ENCODE results near the gene C1orf167. TPM values are rescaled to one million over a fixed set of nuclear protein-coding genes. Genes with fewer than 3 reads are reported as not detected.

The C1orf167 gene
- total RNA-seq, 2 donors from 2014 or later = 0.13 TPM; not detected in 1

GRCh38 chr1:11753555-11754208 is 8.3 kb upstream of the C1orf167 start:
- Mint-ChIP-seq H3K4me3 (no peak overlapping the region), H3K27me3 (peaks cover 13% of the 10 kb centered on the region), H3K4me1 (peaks cover 14% of the 10 kb centered on the region), H3K36me3 (ENCODE audit: low read depth) (no peaks in the 10 kb centered on the region), H3K27ac (no peak overlapping the region)
- ATAC-seq (no peak), DNase-seq (no peak)
- no peaks in the 10 kb centered on the region for H3K9me3 ChIP-seq (ENCODE audit: control insufficient read depth, low read length, poor library complexity, severe bottlenecking)

DNA sequence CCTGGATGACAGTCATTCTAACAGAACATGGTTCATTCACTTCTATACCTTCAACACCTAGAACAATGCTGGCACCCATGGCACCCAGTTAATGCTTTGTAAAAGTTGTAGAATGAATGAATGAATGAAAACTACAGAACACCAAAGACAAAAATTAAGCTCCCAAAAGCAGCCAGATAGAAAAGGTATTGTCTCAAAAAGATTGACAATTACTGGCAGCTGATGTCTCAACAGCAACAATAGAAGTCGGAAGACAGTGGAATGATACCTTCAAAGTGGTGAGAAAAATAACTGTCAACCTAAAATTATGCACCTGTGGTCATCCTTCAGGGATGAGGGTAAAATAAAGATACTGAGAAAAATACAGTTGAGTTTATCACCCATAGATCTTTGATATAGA is 4.9 kb upstream of the C1orf167 start:
- Mint-ChIP-seq H3K36me3 (ENCODE audit: low read depth) (peaks cover 2% of the 10 kb centered on the region), H3K27me3 (peaks cover 23% of the 10 kb centered on the region), H3K4me1 (peaks cover 12% of the 10 kb centered on the region), H3K4me3 (no peak overlapping the region), H3K27ac (no peak overlapping the region)
- no peak for DNase-seq
- H3K9me3 ChIP-seq (ENCODE audit: control insufficient read depth, low read length, poor library complexity, severe bottlenecking) = no peaks in the 10 kb centered on the region
- ATAC-seq = no peak

- DNase-seq (no peak), ATAC-seq (no peak)
- Mint-ChIP-seq H3K4me1 (peaks cover 12% of the 10 kb centered on the region), H3K27me3 (peaks cover 38% of the 10 kb centered on the region), H3K36me3 (ENCODE audit: low read depth) (peaks cover 5% of the 10 kb centered on the region), H3K4me3 (no peak overlapping the region), H3K27ac (no peak overlapping the region)
- no peaks in the 10 kb centered on the region for H3K9me3 ChIP-seq (ENCODE audit: control insufficient read depth, low read length, poor library complexity, severe bottlenecking)
Measured at GRCh38 chr1:11759791-11760190, 2.2 kb upstream of the C1orf167 start.

DNA sequence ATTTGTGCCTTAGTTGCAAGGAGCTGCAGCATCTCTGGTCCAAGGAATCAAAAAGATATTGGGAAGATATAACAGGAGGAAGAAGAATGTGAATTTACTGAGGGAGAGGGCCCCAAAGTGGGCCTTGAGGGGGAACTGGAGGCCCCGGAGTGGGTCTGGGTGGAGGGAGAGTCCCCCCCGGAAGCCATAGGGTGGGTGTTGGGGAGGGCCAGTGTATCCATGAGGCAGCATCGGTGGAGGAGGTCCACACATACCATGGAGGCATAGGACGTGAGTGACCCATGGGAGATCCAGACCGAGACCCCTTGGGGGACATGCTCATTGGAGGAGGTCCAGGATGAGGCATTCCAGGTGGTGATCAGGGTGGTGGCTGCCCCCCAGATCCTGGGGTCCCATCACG is 708 bp upstream of the C1orf167 start:
- Mint-ChIP-seq H3K4me3 (peak overlapping the region; percentile 51), H3K27ac (no peak overlapping the region), H3K36me3 (ENCODE audit: low read depth) (peaks cover 5% of the 10 kb centered on the region), H3K4me1 (peaks cover 12% of the 10 kb centered on the region), H3K27me3 (peaks cover 31% of the 10 kb centered on the region)
- no peak for DNase-seq
- no peak for ATAC-seq
- no peaks in the 10 kb centered on the region for H3K9me3 ChIP-seq (ENCODE audit: control insufficient read depth, low read length, poor library complexity, severe bottlenecking)

DNA sequence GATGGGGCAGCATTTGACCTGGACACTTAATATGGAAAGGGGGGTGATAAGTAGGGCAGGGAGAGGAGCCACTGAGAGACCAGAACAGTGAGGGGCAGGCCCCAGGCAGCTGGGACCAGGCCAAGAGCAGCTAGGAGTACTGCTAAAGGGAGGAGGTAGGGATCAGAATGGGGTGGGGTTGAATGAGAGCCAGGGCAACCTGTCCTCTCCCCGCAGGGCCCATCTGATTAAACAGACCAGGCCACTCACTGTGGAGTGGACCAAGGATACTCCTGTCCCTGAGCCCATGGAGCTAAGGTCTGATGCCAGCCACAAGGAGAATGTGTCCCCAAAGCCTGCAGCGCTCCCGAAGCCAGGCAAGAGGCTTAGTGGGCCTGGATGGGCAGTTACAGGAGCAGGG is 2.1 kb downstream of the C1orf167 start:
- peaks cover 28% of the 10 kb centered on the region for H3K27me3 Mint-ChIP-seq
- DNase-seq (no peak), ATAC-seq (no peak)
- H3K27ac Mint-ChIP-seq = peak overlapping the region; percentile 65
- no peak overlapping the region for H3K4me3 Mint-ChIP-seq
- peaks cover 5% of the 10 kb centered on the region for H3K36me3 Mint-ChIP-seq (ENCODE audit: low read depth)
- no peaks in the 10 kb centered on the region for H3K9me3 ChIP-seq (ENCODE audit: control insufficient read depth, low read length, poor library complexity, severe bottlenecking)
- H3K4me1 Mint-ChIP-seq = peaks cover 10% of the 10 kb centered on the region

DNA sequence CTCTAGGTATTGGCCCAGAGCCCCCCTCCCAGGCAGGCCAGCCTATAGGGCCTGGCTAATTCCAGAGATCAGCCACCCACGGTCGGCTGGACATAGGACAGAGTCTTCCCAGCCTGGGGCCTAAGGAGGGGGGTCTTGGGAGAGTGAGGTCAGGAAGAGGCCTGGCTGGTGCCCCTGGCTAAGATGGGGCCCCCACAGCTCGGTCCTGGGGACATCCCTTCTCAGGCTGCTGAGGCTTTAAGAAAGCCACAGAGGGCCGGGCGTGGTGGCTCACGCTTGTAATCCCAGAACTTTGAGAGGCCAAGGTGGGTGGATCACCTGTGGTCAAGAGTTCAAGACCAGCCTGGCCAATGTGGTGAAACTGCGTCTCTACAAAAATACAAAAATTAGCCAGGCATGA is 2.5 kb downstream of the C1orf167 start:
- no peaks in the 10 kb centered on the region for H3K9me3 ChIP-seq (ENCODE audit: control insufficient read depth, low read length, poor library complexity, severe bottlenecking)
- ATAC-seq = no peak
- Mint-ChIP-seq H3K36me3 (ENCODE audit: low read depth) (peaks cover 5% of the 10 kb centered on the region), H3K27me3 (peaks cover 28% of the 10 kb centered on the region), H3K4me1 (peaks cover 10% of the 10 kb centered on the region), H3K4me3 (no peak overlapping the region), H3K27ac (no peak overlapping the region)
- DNase-seq = no peak

GRCh38 chr1:11765661-11766428 is 3.9 kb downstream of the C1orf167 start:
- H3K9me3 ChIP-seq (ENCODE audit: control insufficient read depth, low read length, poor library complexity, severe bottlenecking) = no peaks in the 10 kb centered on the region
- Mint-ChIP-seq H3K27me3 (peaks cover 27% of the 10 kb centered on the region), H3K36me3 (ENCODE audit: low read depth) (peaks cover 5% of the 10 kb centered on the region), H3K4me3 (no peak overlapping the region), H3K27ac (no peak overlapping the region), H3K4me1 (peaks cover 10% of the 10 kb centered on the region)
- DNase-seq = no peak
- ATAC-seq = no peak

DNA sequence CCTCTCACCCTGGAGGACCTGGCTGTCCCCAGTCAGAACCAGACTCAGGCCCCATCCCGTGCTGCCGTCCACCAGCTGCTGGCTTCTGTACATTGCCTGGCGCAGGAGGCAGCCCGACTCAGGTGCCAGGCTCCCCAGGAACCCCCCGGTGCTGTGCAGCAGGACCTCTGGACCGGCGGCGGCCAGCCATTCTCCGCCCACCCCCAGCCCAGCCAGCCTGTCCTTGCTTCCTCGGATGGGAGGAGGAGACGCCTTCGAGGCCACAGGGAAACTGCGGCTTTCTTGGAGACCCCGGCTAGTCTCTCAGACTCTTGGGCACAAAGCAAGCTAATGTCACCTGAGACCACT is 4.4 kb downstream of the C1orf167 start:
- DNase-seq (no peak), ATAC-seq (no peak)
- Mint-ChIP-seq H3K27ac (no peak overlapping the region), H3K4me3 (no peak overlapping the region), H3K4me1 (peaks cover 8% of the 10 kb centered on the region), H3K27me3 (peaks cover 22% of the 10 kb centered on the region), H3K36me3 (ENCODE audit: low read depth) (peaks cover 3% of the 10 kb centered on the region)
- no peaks in the 10 kb centered on the region for H3K9me3 ChIP-seq (ENCODE audit: control insufficient read depth, low read length, poor library complexity, severe bottlenecking)

DNA sequence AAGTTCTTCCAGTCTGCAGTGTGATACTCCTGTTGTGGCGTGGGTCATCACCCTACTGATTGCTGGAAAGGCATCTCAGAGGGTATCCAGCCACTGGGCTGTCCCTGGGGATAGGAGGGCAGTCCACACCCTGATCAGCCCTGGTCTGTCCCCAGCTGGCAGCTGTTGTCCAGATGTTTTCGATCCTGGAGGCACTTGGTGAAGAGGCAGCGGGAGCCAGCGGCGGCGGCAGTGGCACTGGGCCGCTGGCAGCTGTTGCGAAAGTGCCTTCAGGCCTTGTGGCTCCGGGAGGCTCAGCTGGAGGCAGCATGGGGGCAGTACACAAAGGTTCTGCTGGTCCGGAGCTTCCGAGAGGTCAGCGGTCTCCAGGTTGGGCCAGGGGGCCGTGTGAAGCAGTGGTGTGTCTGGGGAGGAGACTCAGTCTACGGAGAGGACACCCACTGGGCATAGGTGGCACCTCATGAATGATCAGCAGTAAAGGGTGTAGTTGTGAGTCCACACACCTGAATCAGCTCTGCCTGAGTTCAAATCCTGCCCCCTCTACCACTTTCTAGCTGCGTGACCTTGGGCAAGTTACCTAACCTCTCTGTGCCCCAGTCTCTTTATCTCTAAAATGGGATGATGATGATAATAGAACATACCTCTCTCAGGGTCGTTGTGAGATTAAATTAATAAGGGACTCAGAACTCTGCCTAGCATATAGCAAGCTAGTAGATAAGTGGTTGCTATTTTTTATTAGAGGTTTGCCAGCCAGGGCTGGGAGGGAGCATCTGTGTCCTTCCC is 6.1 kb downstream of the C1orf167 start:
- no peaks in the 10 kb centered on the region for H3K36me3 Mint-ChIP-seq (ENCODE audit: low read depth)
- no peak overlapping the region for H3K4me3 Mint-ChIP-seq
- peaks cover 8% of the 10 kb centered on the region for H3K27me3 Mint-ChIP-seq
- no peaks in the 10 kb centered on the region for H3K4me1 Mint-ChIP-seq
- DNase-seq = no peak
- no peak overlapping the region for H3K27ac Mint-ChIP-seq
- no peaks in the 10 kb centered on the region for H3K9me3 ChIP-seq (ENCODE audit: control insufficient read depth, low read length, poor library complexity, severe bottlenecking)
- no peak for ATAC-seq

DNA sequence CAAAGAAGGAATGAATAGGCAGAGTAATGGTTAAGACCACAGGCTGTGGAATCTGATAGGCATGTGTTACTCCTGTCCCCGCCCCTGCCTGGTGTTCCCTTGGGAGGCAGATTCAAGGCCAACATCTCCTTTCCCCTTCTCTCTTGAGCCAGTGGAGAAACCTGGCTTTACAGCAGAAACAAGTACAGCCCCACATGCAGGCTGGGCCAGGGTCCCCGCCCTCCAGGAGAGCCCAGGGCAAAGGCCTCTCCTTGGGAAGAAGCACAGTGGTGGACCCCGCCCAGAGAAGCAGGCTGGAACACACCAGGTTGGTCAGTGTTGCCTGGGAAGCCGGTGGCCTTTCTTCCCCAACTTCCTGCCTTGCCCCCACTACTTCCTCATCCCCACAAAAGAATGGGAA is 6.8 kb downstream of the C1orf167 start:
- no peaks in the 10 kb centered on the region for H3K4me1 Mint-ChIP-seq
- H3K4me3 Mint-ChIP-seq = no peak overlapping the region

GRCh38 chr1:11769274-11769673 is 7.3 kb downstream of the C1orf167 start:
- no peaks in the 10 kb centered on the region for H3K9me3 ChIP-seq (ENCODE audit: control insufficient read depth, low read length, poor library complexity, severe bottlenecking)
- no peak overlapping the region for H3K4me3 Mint-ChIP-seq
- DNase-seq (no peak), ATAC-seq (no peak)
- H3K4me1 Mint-ChIP-seq = peaks cover under 1% of the 10 kb centered on the region
- H3K27ac Mint-ChIP-seq = no peak overlapping the region
- no peaks in the 10 kb centered on the region for H3K36me3 Mint-ChIP-seq (ENCODE audit: low read depth)
- no peaks in the 10 kb centered on the region for H3K27me3 Mint-ChIP-seq

More for the DNA sequence above, 6.8 kb downstream of the C1orf167 start:
- Mint-ChIP-seq H3K27me3 (peaks cover 1% of the 10 kb centered on the region), H3K36me3 (ENCODE audit: low read depth) (no peaks in the 10 kb centered on the region), H3K27ac (no peak overlapping the region)
- no peak for DNase-seq
- H3K9me3 ChIP-seq (ENCODE audit: control insufficient read depth, low read length, poor library complexity, severe bottlenecking) = no peaks in the 10 kb centered on the region
- no peak for ATAC-seq

- H3K9me3 ChIP-seq (ENCODE audit: control insufficient read depth, low read length, poor library complexity, severe bottlenecking) = no peaks in the 10 kb centered on the region
- Mint-ChIP-seq H3K27me3 (no peaks in the 10 kb centered on the region), H3K36me3 (ENCODE audit: low read depth) (no peaks in the 10 kb centered on the region), H3K4me1 (peaks cover 2% of the 10 kb centered on the region), H3K27ac (no peak overlapping the region), H3K4me3 (no peak overlapping the region)
- DNase-seq (no peak), ATAC-seq (no peak)
Measured at GRCh38 chr1:11770011-11770410, 8.0 kb downstream of the C1orf167 start.

DNA sequence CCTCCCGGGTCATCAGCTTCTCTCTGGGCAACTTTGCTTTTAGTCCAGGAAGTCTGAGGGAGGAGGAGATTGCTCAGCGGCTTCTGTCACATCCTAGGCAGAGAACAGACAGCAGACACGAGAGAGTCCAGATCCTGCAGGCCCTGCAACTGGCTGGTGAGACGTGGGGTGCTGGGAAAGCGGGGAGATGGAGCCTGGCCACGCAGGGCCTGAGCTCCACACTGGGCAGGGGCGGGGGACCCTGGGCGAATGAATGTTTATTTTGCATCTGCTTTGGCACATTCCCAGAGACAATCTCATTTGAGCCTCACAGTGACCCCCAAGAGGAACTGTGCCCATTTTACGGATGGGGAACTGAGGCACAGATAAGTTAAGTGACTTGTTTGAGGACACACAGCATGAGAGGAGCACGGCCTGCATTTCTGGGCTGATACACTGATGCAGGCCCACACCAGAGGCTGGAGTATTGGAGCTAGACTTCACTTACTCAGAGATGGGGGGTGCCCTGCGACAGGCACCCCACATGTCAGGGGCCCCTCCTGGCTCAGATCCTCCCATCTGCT is 9.6 kb downstream of the C1orf167 start:
- DNase-seq (no peak), ATAC-seq (no peak)
- no peaks in the 10 kb centered on the region for H3K9me3 ChIP-seq (ENCODE audit: control insufficient read depth, low read length, poor library complexity, severe bottlenecking)
- Mint-ChIP-seq H3K27ac (no peak overlapping the region), H3K27me3 (no peaks in the 10 kb centered on the region), H3K4me3 (no peak overlapping the region), H3K4me1 (peaks cover 2% of the 10 kb centered on the region), H3K36me3 (ENCODE audit: low read depth) (no peaks in the 10 kb centered on the region)
